ENCODE measurements around the gene CTF1. TPM values are rescaled to one million over a fixed set of nuclear protein-coding genes. Genes with fewer than 3 reads are reported as not detected.

The CTF1 gene
- total RNA-seq, 1 donor from 2014 or later = 3.2 TPM

- H3K27ac ChIP-seq = peak overlapping the region; percentile 98
- peak overlapping the region; percentile 82 to 92 for H3K4me3 ChIP-seq
- no peaks in the 10 kb centered on the region for H3K27me3 ChIP-seq
- DNase-seq (ENCODE audit: extremely low spot score in 2 of 2) = no peak
- no peaks in the 10 kb centered on the region for H3K9me3 ChIP-seq
- TF ChIP-seq POLR2AphosphoS5 (IDR thresholded peaks at IDR 0.05; ENCODE audit: insufficient read depth in 1 of 2, low read depth in 1 of 2) = no peak
- no peak for TF ChIP-seq CTCF (IDR thresholded peaks at IDR 0.05)
- no peak for TF ChIP-seq POLR2A (IDR thresholded peaks at IDR 0.05)
- peaks cover 0 to 2% of the 10 kb centered on the region in 2 donors for H3K36me3 ChIP-seq
- intact Hi-C loops (cut with DNase I) = loop anchor here (5.0 kb wide), 1 partner anchor 83 kb away; no protein-coding TSS in a partner anchor
- H3K4me1 ChIP-seq = peaks cover 38% of the 10 kb centered on the region
Observed at GRCh38 chr16:30924913-30925631, 28.7 kb downstream of the CTF1 start.

- no peaks in the 10 kb centered on the region for H3K9me3 ChIP-seq
- H3K4me3 ChIP-seq = no peak overlapping the region
- H3K27me3 ChIP-seq = no peaks in the 10 kb centered on the region
- no peak overlapping the region for H3K27ac ChIP-seq
- H3K4me1 ChIP-seq = peaks cover 38% of the 10 kb centered on the region
- no peak for TF ChIP-seq CTCF (IDR thresholded peaks at IDR 0.05)
- TF ChIP-seq POLR2AphosphoS5 (IDR thresholded peaks at IDR 0.05; ENCODE audit: insufficient read depth in 1 of 2, low read depth in 1 of 2) = no peak
- TF ChIP-seq POLR2A (IDR thresholded peaks at IDR 0.05) = no peak
- H3K36me3 ChIP-seq = peaks cover 0 to 7% of the 10 kb centered on the region in 2 donors
- DNase-seq (ENCODE audit: extremely low spot score in 2 of 2) = no peak
- intact Hi-C loops (cut with DNase I) = no loop called here
Observed at GRCh38 chr16:30925632-30925987, 29.2 kb downstream of the CTF1 start.

GRCh38 chr16:30925995-30926811 is 29.8 kb downstream of the CTF1 start:
- Histone ChIP-seq H3K9me3 (no peaks in the 10 kb centered on the region), H3K4me3 (no peak overlapping the region), H3K4me1 (peaks cover 35% of the 10 kb centered on the region), H3K27me3 (no peaks in the 10 kb centered on the region), H3K36me3 (peaks cover 0 to 8% of the 10 kb centered on the region in 2 donors), H3K27ac (no peak overlapping the region)
- intact Hi-C loops (cut with DNase I) = no loop called here
- no peak for TF ChIP-seq CTCF (IDR thresholded peaks at IDR 0.05)
- DNase-seq (ENCODE audit: extremely low spot score in 2 of 2) = no peak

GRCh38 chr16:30926937-30927788 is 30.7 kb downstream of the CTF1 start:
- no peak for DNase-seq (ENCODE audit: extremely low spot score in 2 of 2)
- intact Hi-C loops (cut with DNase I) = no loop called here
- TF ChIP-seq CTCF (IDR thresholded peaks at IDR 0.05) = no peak
- no peak for TF ChIP-seq POLR2AphosphoS5 (IDR thresholded peaks at IDR 0.05; ENCODE audit: insufficient read depth in 1 of 2, low read depth in 1 of 2)
- Histone ChIP-seq H3K36me3 (peaks cover 3 to 8% of the 10 kb centered on the region in 2 donors), H3K27ac (peak overlapping the region; percentile 59), H3K4me3 (no peak overlapping the region), H3K27me3 (no peaks in the 10 kb centered on the region), H3K4me1 (peaks cover 28% of the 10 kb centered on the region), H3K9me3 (no peaks in the 10 kb centered on the region)
